Esophagus squamous epithelium (tissue), 5 donors: ENCODE measurements around the gene APCDD1. TPM values are rescaled to one million over a fixed set of nuclear protein-coding genes. Genes with fewer than 3 reads are reported as not detected.
A peak's percentile ranks its signal among the peaks of the same experiment; 100 is the strongest.

Experiments
- DNase-seq: peaks from one replicate; lab custom pipeline; 2025; lab: John Stamatoyannopoulos, UW
- H3K27ac ChIP-seq, 4 donors: fragments of 200-600 bp; sonication (generic); one replicate each; pipeline ENCODE4 v1.5.1; 2016 to 2019; ENCODE audit warnings: mild to moderate bottlenecking in 1 of 4
- H3K27me3 ChIP-seq, 4 donors: fragments of 200-600 bp; sonication (generic); 1 replicate in 3 of 4; 2 replicates in 1 of 4; pipeline versions ENCODE4 v1.5.1 to v1.6.0; 2017 to 2021; ENCODE audit warnings: antibody characterized with exemption in 1 of 4
- H3K36me3 ChIP-seq, 3 donors: fragments of 200-600 bp; sonication (generic); one replicate each; pipeline ENCODE4 v1.5.1; 2016 to 2019
- H3K4me1 ChIP-seq, 3 donors: fragments of 200-600 bp; sonication (generic); one replicate each; pipeline ENCODE4 v1.5.1; 2017 to 2019
- H3K4me3 ChIP-seq, 4 donors: fragments of 200-600 bp; sonication (generic); 1 replicate in 3 of 4; 2 replicates in 1 of 4; pipeline ENCODE4 v1.5.1; 2016 to 2019; ENCODE audit warnings: mild to moderate bottlenecking in 2 of 4, moderate library complexity in 1 of 4
- H3K9me3 ChIP-seq, 3 donors: fragments of 200-600 bp; sonication (generic); one replicate each; pipeline ENCODE4 v1.5.1; 2016 to 2019
- POLR2A ChIP-seq, 4 donors: fragments of 450-650 bp; IDR thresholded peaks; one replicate each; pipeline ENCODE4 v1.6.1; 2017; ENCODE audit warnings: antibody characterized with exemption in 4 of 4, mild to moderate bottlenecking in 4 of 4, moderate library complexity in 3 of 4
- WGBS, 2 donors: methylation state at CpG; one replicate each; pipeline ENCODE4 v1.1.5; 2018; 5-methylcytosine and 5-hydroxymethylcytosine counted together
- intact Hi-C: fragments of 100-400 bp; cut with DNase I; formaldehyde crosslinking; loops from one replicate; pipeline ENCODE4 v1.15.0; 2022
- total RNA-seq, 4 donors: library from RNA; depleted of rRNA; stranded (reverse); fragments of >200 nt; gene quantifications; one replicate each; pipeline ENCODE4 v1.1.0, GENCODE V29; 2016
- TF ChIP-seq, protein P1 (sequence below), 6 experiments: fragments of 450-650 bp in 4 of 6; fragments of 200-600 bp in 2 of 6; sonication (generic) in 2 of 6; IDR thresholded peaks; one replicate each; pipeline ENCODE4 v1.5.1; 2016 to 2019; ENCODE audit warnings: antibody characterized with exemption in 6 of 6, mild to moderate bottlenecking in 4 of 6, moderate library complexity in 4 of 6
- donor health status: DM: yes; HTN: yes; CAD: no.

Gene APCDD1
- total RNA-seq, 4 donors from 2014 or later, result 16.5 to 76.5 (median 41.4) TPM

DNA sequence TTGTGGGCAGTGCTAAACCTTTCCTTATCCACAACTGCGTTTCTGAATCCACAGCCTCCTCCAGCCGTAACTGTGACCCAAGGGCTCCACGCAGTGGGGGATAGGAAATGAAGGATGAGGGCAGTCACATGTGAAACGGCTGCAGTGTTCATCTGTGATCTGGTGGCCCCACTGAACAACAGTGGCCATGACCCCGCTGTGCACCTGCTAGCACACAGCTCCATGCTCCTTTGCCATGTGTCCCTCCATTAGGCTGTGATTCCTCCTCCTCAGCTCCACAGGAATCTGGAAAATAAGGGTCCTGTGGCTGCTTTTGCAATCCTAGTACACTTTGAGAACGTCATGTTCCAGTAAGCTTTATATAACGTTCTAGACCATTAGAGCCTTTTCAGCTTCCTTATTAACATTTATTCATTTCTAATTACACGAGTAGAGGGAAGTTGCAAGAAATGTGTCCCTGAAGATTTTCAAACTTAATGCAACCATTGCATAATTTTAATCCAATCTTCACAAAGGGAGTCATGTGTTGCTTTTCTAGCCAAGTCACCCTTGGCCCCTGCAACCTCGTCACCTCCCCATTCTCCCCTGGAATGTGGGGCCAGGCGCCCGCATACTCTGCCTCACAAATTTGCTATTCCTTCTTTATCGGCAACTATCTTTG is 64.3 kb downstream of the APCDD1 start:
- TF ChIP-seq, protein P1, sequence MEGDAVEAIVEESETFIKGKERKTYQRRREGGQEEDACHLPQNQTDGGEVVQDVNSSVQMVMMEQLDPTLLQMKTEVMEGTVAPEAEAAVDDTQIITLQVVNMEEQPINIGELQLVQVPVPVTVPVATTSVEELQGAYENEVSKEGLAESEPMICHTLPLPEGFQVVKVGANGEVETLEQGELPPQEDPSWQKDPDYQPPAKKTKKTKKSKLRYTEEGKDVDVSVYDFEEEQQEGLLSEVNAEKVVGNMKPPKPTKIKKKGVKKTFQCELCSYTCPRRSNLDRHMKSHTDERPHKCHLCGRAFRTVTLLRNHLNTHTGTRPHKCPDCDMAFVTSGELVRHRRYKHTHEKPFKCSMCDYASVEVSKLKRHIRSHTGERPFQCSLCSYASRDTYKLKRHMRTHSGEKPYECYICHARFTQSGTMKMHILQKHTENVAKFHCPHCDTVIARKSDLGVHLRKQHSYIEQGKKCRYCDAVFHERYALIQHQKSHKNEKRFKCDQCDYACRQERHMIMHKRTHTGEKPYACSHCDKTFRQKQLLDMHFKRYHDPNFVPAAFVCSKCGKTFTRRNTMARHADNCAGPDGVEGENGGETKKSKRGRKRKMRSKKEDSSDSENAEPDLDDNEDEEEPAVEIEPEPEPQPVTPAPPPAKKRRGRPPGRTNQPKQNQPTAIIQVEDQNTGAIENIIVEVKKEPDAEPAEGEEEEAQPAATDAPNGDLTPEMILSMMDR (IDR thresholded peaks at IDR 0.05), result peak in 2 of 6 experiments; percentile 12 to 16
- no peak for TF ChIP-seq POLR2A (IDR thresholded peaks at IDR 0.05)
- Histone ChIP-seq H3K27ac (peak overlapping the region; percentile 50 to 81 (median 74)), H3K9me3 (no peaks in the 10 kb centered on the region), H3K36me3 (no peaks in the 10 kb centered on the region), H3K4me1 (peaks cover 0 to 53% (median 29%) of the 10 kb centered on the region in 3 donors), H3K4me3 (no peak overlapping the region), H3K27me3 (no peaks in the 10 kb centered on the region)
- 46 to 55% methylated on average over 12 of the region's 12 CpGs for WGBS, 2 donors
- intact Hi-C loops, result no loop called here
- no peak for DNase-seq

DNA sequence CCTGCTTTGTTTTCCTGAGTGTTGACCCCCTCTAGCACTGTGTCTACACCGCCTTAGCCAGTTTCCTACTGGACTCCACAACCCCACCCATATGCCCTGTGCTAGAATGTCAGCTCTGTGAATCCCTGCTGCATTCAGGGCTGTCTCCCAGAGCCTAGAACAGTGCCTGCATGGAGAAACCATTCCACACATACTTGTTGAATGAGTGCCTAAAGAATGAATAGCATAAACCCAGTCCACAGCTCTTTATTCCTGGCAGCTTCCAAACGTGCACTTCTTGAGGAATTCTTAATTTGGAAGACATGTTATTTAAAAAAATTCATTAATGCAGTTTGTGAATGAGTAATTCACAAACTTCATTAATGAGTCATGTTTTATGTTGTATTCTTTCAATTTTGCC is 64.9 kb downstream of the APCDD1 start:
- no peak overlapping the region for H3K4me3 ChIP-seq
- peaks cover 0 to 46% (median 23%) of the 10 kb centered on the region in 3 donors for H3K4me1 ChIP-seq
- no peak for TF ChIP-seq POLR2A (IDR thresholded peaks at IDR 0.05)
- TF ChIP-seq, protein P1 (IDR thresholded peaks at IDR 0.05), result no peak
- H3K9me3 ChIP-seq, result no peaks in the 10 kb centered on the region
- intact Hi-C loops, result no loop called here
- H3K27me3 ChIP-seq, result no peaks in the 10 kb centered on the region
- peak overlapping the region; percentile 50 to 81 (median 72) for H3K27ac ChIP-seq
- no peak for DNase-seq
- no peaks in the 10 kb centered on the region for H3K36me3 ChIP-seq
- 24 to 50% methylated on average over 2 of the region's 2 CpGs for WGBS, 2 donors

DNA sequence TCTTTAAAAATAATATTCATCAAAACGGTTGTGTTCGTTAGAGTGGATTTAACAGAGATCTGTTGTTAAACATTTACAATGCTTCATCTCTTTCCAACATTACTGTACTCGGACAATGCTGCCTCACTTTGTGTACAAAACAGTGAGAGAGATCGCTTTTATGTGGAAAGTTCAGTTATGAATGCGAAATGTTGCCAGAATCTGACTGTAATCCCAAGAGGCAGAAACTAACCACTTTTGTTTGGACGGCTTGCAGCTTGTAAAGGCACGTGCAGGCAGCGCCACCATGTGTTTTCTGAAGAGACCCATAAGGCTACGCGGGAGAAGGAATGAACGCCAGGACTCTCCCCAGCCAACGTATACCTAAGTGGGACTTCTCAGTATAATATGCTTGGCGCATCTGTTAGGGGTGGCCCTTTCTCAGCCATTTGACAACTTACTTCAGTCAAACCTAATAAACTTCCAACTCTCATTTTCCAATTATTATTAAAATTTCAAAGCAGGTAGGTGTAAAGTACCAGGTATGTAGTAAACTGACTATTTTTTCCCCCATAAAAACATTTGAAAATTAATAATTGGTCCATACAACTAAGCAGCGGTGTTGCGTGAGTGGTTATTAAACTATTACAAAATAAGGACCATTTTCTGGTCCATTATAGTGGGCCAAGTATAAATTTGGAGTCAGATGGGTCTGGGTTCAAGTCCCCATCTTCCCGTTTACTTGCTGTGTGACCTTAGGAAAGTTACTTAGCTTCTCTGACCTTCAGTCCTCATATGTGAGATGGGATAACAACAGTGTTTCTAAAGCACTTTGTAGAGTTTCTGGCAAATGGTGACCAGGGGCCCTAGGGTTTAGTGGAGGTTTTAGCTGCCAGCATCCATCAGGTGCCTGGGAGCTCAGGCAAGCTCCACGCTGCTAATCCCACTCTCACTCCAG is 65.8 kb downstream of the APCDD1 start:
- 19% methylated on average over 17 of the region's 17 CpGs for WGBS, 2 donors
- peak overlapping the region in 3 of 4 donors; percentile 67 to 81 (median 78) for H3K27ac ChIP-seq
- peak overlapping the region in 1 of 4 donors; percentile 36 for H3K4me3 ChIP-seq
- TF ChIP-seq, protein P1 (IDR thresholded peaks at IDR 0.05), result peak; percentile 43 to 87 (median 78)
- TF ChIP-seq POLR2A (IDR thresholded peaks at IDR 0.05), result no peak
- intact Hi-C loops, result no loop called here
- peaks cover 0 to 46% (median 24%) of the 10 kb centered on the region in 3 donors for H3K4me1 ChIP-seq
- no peak for DNase-seq
- no peaks in the 10 kb centered on the region for H3K36me3 ChIP-seq
- H3K27me3 ChIP-seq, result no peaks in the 10 kb centered on the region
- no peaks in the 10 kb centered on the region for H3K9me3 ChIP-seq

DNA sequence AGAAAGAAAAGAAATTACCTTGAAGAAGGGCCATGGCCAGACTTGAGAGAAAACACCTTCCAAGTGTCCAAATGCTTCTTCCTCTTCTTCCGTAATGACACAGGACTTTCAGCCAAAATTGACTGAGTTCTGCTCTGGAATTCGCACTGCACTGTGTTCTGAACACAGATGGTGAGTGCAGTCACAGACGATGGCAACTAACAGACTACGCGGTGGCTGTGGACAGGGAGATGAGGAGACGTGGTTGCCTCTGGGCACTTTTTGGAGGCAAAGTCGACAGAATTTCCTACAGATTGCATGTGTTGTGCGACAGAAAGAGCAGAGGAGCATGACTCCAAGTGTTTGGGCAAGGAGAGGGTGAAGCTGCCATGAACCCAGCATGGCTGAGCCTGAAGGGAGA is 67.1 kb downstream of the APCDD1 start:
- 85 to 87% methylated on average over 4 to 8 of the region's 8 CpGs for WGBS, 2 donors
- intact Hi-C loops, result no loop called here
- H3K27me3 ChIP-seq, result no peaks in the 10 kb centered on the region

More for the DNA sequence above, 67.1 kb downstream of the APCDD1 start:
- no peak overlapping the region for H3K27ac ChIP-seq
- H3K4me1 ChIP-seq, result peaks cover 0 to 40% (median 23%) of the 10 kb centered on the region in 3 donors
- no peaks in the 10 kb centered on the region for H3K9me3 ChIP-seq
- no peak for TF ChIP-seq POLR2A (IDR thresholded peaks at IDR 0.05)
- TF ChIP-seq, protein P1 (IDR thresholded peaks at IDR 0.05), result no peak
- no peak for DNase-seq
- H3K36me3 ChIP-seq, result no peaks in the 10 kb centered on the region
- no peak overlapping the region for H3K4me3 ChIP-seq
